ENCODE results near the gene CTSA. TPM values are rescaled to one million over a fixed set of nuclear protein-coding genes. Genes with fewer than 3 reads are reported as not detected.
A peak's percentile ranks its signal among the peaks of the same experiment; 100 is the strongest.

The CTSA gene
- total and polyA plus RNA-seq, 9 of the 15 experiments (the other 6 are each of a cell fraction or from before 2014, with no cell fraction given): 8.8 to 61.7 (median 28.3) TPM

DNA sequence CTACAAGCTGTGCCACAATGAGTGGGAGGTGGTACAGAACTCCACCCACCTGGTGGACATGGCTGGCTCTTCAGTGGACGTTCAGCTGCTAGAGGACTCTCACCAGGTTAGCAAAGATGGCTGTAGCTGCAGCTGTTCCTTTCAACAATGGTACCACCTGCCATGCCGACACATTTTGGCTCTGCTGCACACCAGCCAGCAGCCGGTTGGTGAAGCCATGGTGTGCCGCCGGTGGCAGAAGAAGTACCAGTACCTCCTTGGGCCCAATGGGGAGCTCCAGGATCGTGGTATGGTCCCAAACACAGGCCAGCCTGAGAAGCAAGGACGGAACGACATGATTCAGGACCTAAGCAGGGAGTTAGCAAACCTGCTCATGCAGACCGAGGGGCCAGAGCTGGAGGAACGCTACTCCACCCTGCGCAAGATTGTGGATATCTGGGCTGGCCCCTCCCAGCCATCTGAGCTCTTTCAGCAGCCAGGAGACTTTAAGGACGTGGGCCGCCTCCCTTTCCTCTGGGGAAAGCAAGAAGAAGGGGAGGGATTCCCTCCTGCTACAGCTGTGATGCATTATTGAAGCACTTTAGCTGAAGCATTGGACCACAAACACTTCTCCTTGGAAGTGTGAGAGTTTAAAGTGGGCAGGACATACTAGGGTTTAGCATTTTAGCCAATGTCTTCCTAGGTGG is 12.9 kb upstream of the CTSA start (continued):
- TF ChIP-seq, protein P1, sequence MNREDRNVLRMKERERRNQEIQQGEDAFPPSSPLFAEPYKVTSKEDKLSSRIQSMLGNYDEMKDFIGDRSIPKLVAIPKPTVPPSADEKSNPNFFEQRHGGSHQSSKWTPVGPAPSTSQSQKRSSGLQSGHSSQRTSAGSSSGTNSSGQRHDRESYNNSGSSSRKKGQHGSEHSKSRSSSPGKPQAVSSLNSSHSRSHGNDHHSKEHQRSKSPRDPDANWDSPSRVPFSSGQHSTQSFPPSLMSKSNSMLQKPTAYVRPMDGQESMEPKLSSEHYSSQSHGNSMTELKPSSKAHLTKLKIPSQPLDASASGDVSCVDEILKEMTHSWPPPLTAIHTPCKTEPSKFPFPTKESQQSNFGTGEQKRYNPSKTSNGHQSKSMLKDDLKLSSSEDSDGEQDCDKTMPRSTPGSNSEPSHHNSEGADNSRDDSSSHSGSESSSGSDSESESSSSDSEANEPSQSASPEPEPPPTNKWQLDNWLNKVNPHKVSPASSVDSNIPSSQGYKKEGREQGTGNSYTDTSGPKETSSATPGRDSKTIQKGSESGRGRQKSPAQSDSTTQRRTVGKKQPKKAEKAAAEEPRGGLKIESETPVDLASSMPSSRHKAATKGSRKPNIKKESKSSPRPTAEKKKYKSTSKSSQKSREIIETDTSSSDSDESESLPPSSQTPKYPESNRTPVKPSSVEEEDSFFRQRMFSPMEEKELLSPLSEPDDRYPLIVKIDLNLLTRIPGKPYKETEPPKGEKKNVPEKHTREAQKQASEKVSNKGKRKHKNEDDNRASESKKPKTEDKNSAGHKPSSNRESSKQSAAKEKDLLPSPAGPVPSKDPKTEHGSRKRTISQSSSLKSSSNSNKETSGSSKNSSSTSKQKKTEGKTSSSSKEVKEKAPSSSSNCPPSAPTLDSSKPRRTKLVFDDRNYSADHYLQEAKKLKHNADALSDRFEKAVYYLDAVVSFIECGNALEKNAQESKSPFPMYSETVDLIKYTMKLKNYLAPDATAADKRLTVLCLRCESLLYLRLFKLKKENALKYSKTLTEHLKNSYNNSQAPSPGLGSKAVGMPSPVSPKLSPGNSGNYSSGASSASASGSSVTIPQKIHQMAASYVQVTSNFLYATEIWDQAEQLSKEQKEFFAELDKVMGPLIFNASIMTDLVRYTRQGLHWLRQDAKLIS (CRISPR knock-in tag; IDR thresholded peaks at IDR 0.05): no peak
- TF ChIP-seq MAFK (IDR thresholded peaks at IDR 0.05; ENCODE audit: low read length) (no peak), IRF2 (CRISPR knock-in tag; IDR thresholded peaks at IDR 0.05) (no peak; the same call in 1 of the 2 replicates), YY1 (IDR thresholded peaks at IDR 0.05; ENCODE audit: borderline replicate concordance in 1 of 3, control insufficient read depth in 1 of 3, extremely low read depth in 1 of 3, insufficient read depth in 3 of 3, insufficient read length in 1 of 3, insufficient replicate concordance in 2 of 3, low read depth in 1 of 3, low read length in 2 of 3) (no peak), ZNF586 (CRISPR knock-in tag; conservative IDR thresholded peaks at IDR 0.05) (no peak), TCF7 (IDR thresholded peaks at IDR 0.05; ENCODE audit: borderline replicate concordance) (no peak), TCF3 (CRISPR knock-in tag; IDR thresholded peaks at IDR 0.05) (peak; percentile 40), CAMTA2 (CRISPR knock-in tag; conservative IDR thresholded peaks at IDR 0.05) (no peak), JUNB (CRISPR knock-in tag; conservative IDR thresholded peaks at IDR 0.05) (no peak), ZNF436 (CRISPR knock-in tag; IDR thresholded peaks at IDR 0.05) (no peak), CHD4 (IDR thresholded peaks at IDR 0.05; ENCODE audit: insufficient read depth, insufficient replicate concordance, low read depth, low read length, poor library complexity, severe bottlenecking) (no peak), MYC (IDR thresholded peaks at IDR 0.05; ENCODE audit: low read depth, low read length) (no peak), MYC (CRISPR knock-in tag; IDR thresholded peaks at IDR 0.05; ENCODE audit: borderline replicate concordance, low read depth) (no peak)
- TF ChIP-seq, protein P2, sequence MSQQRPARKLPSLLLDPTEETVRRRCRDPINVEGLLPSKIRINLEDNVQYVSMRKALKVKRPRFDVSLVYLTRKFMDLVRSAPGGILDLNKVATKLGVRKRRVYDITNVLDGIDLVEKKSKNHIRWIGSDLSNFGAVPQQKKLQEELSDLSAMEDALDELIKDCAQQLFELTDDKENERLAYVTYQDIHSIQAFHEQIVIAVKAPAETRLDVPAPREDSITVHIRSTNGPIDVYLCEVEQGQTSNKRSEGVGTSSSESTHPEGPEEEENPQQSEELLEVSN (IDR thresholded peaks at IDR 0.05; ENCODE audit: borderline replicate concordance in 1 of 2, extremely low read depth in 1 of 2, insufficient read depth in 1 of 2, insufficient read length in 1 of 2, low read depth in 1 of 2, low read length in 1 of 2, poor library complexity in 1 of 2, severe bottlenecking in 1 of 2): no peak
- TF ChIP-seq, protein P3, sequence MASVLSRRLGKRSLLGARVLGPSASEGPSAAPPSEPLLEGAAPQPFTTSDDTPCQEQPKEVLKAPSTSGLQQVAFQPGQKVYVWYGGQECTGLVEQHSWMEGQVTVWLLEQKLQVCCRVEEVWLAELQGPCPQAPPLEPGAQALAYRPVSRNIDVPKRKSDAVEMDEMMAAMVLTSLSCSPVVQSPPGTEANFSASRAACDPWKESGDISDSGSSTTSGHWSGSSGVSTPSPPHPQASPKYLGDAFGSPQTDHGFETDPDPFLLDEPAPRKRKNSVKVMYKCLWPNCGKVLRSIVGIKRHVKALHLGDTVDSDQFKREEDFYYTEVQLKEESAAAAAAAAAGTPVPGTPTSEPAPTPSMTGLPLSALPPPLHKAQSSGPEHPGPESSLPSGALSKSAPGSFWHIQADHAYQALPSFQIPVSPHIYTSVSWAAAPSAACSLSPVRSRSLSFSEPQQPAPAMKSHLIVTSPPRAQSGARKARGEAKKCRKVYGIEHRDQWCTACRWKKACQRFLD (CRISPR knock-in tag; IDR thresholded peaks at IDR 0.05): no peak
- TF ChIP-seq, protein P4, sequence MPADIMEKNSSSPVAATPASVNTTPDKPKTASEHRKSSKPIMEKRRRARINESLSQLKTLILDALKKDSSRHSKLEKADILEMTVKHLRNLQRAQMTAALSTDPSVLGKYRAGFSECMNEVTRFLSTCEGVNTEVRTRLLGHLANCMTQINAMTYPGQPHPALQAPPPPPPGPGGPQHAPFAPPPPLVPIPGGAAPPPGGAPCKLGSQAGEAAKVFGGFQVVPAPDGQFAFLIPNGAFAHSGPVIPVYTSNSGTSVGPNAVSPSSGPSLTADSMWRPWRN (IDR thresholded peaks at IDR 0.05; ENCODE audit: low read depth): no peak

All from K562 (cell line).